ENCODE results near the gene STARD5.

The STARD5 gene

DNA sequence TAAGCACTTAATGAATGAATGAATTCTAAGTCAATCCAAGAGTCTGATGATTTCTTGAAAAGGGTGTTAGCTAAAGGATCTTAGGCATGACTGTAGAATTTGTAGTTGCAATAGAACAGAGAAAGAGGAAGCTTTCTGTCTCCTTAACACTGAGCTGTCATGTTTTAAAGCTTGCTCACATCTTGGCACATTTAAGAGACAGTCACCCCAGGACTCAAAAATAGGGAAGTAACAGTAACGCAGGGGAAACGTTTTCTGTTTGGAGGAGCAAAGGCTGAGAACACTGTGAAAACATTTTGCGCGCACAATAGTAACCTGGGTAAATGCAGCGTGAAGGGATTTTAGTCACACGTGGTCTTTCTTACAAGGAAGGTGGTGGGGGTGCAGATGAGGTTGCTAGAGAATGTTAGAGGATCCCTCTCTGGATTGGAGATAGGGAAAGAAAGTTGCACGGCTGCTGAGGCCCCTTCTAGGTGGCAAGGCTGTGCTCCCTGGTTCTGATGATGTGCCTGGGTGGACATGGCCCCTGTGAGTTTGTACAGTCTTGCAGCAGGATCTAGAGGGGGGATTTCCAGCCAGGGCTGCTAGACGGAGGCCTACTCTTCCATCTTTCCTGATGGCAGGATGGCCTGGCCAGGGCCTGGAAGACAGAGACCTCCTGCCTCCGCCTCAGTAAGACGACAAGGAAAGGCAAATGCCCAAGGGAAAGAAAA, 12.0 kb downstream of the STARD5 start:
- TF ChIP-seq, protein P1, sequence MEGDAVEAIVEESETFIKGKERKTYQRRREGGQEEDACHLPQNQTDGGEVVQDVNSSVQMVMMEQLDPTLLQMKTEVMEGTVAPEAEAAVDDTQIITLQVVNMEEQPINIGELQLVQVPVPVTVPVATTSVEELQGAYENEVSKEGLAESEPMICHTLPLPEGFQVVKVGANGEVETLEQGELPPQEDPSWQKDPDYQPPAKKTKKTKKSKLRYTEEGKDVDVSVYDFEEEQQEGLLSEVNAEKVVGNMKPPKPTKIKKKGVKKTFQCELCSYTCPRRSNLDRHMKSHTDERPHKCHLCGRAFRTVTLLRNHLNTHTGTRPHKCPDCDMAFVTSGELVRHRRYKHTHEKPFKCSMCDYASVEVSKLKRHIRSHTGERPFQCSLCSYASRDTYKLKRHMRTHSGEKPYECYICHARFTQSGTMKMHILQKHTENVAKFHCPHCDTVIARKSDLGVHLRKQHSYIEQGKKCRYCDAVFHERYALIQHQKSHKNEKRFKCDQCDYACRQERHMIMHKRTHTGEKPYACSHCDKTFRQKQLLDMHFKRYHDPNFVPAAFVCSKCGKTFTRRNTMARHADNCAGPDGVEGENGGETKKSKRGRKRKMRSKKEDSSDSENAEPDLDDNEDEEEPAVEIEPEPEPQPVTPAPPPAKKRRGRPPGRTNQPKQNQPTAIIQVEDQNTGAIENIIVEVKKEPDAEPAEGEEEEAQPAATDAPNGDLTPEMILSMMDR (conservative IDR thresholded peaks at IDR 0.05): no peak
- H3K27ac ChIP-seq: no peak overlapping the region

DNA sequence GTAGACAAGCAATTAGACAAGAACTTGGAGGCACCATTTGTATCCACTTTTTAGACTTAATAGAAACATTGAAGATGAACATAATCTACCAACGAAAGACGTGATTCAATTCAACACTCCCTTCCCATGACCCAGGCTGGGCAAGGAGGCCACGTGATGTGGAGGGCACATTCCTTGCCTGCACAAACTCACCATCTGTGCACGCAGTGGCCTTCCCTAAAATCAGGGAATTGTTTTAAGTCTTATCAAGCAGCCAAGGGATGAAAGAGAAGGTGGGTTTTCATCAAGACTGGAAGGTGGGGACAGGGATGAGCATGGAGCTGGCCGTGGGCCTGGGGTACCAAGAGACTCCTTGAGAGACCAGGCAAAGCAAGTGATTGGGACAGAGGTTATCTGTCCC, 13.5 kb downstream of the STARD5 start:
- H3K27ac ChIP-seq: no peak overlapping the region
- TF ChIP-seq, protein P1 (conservative IDR thresholded peaks at IDR 0.05): no peak

DNA sequence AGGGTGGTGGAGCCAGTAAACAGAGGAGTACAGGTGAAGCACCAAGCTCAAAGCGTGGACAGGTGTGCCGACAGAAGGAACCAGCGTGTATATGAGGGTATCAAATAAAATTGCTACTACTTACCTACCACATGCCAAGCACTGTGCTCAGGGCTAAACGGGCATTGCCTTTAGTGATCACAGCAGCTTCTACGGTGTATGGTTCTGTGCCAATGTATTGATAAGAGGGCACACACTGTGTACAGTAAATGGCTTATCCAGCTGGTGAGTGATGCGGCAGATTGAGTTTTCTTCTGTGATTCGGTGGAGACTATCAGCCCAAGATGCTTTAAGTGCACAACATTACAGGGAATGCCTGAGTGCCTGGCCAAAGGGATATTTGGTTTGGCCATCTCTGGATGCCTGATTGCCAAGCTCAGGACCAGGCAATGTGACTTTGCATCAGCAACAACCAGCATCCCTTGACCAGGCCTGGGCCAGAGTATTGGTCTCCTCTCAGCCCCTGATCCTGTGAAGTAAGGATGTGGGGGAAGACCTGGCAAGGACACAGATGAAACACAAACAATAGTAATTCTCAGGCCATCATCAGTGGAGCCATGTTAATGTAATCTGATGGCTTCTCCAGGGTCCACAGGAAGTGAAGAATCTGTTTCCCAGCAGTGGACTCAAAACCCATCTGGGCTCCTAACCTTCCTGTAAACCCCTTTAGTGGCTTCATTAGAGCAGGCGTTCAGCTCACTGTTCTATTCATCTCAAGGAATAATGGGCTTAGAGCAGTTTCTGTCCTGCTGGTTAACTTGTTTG, 14.1 kb downstream of the STARD5 start:
- TF ChIP-seq, protein P1 (conservative IDR thresholded peaks at IDR 0.05): no peak
- no peak overlapping the region for H3K27ac ChIP-seq

DNA sequence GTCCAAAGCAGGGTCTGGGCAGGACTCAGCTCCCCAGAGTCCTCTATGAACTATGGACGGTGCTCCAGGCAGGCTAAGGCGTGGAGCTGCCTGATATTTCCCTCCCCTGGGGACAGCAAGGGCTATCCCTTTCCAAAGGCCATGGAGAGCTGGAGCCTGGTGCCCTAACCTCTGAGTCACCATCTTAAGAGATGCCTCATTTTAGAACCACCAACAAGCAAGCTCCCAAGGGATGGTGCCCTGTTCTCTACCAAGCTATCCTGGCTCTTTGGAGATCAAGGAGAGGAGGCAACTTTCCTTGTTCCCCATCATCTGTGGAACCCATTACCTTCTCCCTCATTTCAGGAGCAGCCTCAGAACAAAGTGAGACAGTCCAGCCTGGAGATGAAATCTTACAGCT, 15.7 kb downstream of the STARD5 start:
- TF ChIP-seq, protein P1 (conservative IDR thresholded peaks at IDR 0.05): no peak
- no peak overlapping the region for H3K27ac ChIP-seq

DNA sequence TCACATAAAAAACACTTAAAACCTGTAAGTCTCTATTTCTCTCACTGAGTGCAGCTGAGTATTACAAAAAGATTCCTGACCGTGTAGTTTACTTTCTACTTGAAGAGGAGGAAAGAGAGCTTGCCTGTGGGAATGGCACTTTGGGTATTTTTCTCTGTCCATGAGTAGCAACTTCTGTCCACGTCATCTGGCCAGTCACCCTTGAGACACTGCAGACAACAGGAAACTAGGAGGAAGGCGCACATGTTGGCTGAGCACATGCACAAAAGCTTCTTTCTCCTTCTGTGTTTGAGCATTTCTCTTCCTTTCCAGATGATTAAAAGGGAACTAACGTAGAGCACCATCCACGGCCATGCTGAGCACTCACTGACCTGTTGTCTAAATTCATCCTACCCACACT, 19.7 kb downstream of the STARD5 start:
- TF ChIP-seq, protein P1 (conservative IDR thresholded peaks at IDR 0.05): no peak
- peak overlapping the region; percentile 82 for H3K27ac ChIP-seq

DNA sequence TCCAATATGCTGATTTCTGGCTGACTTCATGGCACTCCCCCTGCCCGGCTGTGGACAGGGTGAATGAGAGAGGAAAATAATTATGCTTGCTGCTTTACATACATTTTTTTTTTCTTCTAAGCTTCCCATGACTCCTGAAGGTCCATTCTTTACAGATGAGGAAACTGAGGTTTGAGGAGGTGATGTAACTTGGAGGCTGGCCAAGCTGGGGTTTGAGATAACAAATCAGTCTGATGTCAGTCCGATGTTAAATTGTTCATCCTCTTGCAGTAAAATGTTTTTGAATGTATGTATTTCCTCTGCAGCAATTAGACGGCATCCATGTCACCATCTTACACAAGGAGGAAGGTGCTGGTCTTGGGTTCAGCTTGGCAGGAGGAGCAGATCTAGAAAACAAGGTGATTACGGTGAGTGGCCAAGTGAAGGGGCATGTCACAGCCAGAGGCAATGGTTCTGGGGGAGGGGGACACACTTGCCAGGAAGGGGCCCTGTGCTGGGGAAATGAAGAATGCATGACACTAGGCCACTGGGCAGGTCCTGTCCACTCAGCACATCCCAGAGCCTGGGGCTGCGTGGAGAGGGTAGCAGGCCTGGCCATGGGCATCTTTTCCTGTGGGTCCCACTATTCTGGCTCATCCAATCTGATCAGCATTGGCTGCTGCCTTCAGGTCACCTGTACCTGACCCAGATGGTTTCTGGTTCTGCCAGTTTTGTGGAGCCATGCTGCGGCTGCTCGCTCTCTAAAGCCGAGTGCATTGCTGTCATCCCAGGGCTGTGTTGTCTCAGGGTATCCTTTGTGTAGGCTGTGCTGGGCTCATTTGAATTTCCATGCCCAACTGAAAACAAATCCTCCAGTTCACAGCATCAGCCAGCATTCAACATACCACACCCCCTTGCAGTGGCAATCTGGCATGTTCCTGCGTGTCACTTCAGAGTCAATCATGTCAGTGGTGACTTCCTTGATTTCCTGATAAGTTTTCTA, 20.4 kb downstream of the STARD5 start:
- H3K27ac ChIP-seq: peak overlapping the region; percentile 82
- TF ChIP-seq, protein P1 (conservative IDR thresholded peaks at IDR 0.05): no peak

All from VCaP (cell line).